GM21737 (cell line): ENCODE measurements around the gene CST1.
A peak's percentile ranks its signal among the peaks of the same experiment; 100 is the strongest.
"Not testable (repeated sequence)": the region's sequence is repeated elsewhere in the genome, so short reads cannot be mapped to it uniquely, and the experiment has no call there.

Source experiments
- ATAC-seq: cut with Tn5 transposase; IDR thresholded peaks from one replicate; pipeline ENCODE4 v1.9.1; 2021; ENCODE audit warnings: mild to moderate bottlenecking, moderate library complexity; ENCODE audit not compliant: unreplicated experiment

CST1 gene

GRCh38 chr20:23750786-23751185 is at the start of gene CST1:
Gene CST1 (minus strand): TSS chr20:23750935. CDS start chr20:23750866, 69 bp downstream.
- not testable (repeated sequence) for ATAC-seq

DNA sequence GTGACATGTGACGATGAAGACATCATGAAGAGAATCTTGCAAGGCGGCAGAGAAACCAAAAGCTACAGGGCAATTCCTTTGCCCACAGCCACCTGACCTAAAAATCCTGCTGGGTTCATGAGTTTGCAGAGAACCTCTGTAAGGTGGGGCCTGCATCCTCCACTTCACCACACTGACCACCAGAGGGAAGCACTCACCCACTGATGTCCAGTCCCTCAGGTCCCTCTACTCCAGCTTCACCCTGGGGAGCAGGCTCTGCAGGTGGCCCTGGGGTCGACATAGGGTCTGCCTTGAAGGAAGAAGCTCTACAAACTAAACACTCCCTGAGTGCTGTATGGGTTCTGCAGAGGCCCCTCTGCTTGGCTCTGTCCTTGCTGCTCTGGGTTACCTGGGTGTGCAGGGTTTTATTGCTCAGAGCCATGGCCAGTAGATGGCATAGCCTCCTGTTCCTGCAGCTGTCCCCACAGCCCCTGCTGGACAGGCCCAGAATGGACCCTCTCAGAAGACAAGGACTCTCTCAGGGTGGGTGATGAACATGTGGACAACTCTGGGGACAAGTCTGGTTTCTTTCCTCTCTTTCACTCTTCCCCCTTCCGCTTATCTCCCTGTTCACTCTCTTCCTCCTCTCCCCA is 48.6 kb upstream of the CST1 start:
- peak; percentile 67 for ATAC-seq

- no peak for ATAC-seq
These were observed 44.8 kb upstream of the CST1 start for GRCh38 chr20:23795526-23795925.

DNA sequence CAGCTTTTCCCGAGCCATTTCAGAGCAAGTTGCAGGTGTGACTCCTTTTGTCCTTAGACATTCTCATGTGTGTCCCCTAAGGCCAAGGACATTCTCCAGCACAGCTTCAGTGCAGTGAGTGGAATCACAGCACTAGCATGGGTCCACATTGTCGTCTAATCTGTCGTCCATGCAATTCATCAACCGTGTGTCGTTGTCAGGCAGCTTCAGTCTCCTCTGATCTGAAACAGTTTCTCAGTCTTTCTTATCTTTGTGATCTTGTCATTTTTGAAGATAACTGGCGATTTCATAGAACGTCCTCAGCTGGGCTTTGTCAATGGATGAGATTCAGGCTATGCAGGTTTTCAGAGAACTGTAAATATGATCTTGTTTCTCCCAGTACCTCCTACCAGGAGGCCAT is 44.1 kb upstream of the CST1 start:
- no peak for ATAC-seq

DNA sequence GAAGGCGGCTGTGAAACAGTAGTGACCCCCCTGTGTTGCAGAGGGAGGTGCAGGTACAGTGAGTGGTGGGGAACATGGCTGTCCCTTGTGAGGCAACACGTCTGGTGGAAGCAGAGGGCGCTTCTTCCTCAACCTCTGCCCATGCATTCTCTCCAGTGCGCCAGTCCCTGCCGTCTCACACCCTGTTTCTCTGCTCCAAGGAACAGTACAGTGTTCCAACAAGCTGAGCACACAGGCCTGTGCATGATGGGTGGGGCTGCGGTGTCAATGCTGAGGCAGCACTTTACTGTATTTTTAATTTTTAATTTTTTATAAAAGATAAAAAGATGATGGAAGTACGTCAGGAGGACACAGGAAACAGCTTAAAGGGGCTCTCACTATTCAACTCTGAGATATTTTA is 43.3 kb upstream of the CST1 start:
- no peak for ATAC-seq

DNA sequence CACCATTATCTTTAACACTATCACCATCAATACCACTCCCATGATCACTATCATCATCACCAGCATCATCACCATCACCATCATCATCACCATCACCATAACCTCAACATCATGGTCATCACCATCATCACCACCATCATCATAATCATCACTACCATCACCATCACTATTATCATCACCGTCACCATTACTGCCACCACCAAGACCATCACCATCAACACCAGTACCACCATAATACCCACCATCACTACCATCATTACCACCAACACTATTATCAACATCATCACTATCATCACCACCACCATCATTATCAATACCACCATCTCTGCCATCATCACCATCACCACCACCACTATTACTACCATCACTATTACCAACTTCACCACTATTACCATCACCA is 32.7 kb upstream of the CST1 start:
- no peak for ATAC-seq

DNA sequence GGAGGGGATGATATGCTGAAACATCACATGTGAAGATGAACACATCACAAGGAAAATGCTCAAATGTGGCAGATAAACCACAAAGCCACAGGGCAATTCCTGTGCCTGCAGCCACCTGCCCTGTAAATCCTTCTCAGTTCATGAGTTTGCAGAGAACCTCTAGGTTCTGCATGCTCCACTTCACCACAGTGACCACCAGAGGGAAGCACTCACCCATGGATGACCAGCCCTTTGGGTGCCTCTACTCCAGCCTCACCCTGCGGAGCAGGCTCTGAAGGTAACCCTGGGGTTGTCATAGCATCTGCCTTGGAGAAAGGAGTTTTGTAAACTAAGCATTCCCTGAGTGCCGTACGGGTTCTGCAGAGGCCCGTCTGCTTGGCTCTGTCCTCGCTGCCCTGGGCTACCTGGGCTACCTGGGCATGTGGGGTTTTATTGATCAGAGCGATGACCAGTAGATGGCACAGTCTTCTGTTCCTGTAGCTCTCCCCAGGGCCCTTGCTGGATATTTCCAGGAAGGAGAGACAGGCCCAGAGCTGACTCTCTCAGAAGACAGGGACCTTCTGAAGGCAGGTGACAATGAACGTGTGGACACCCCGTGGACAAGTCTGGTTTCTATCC is 31.7 kb upstream of the CST1 start:
- ATAC-seq = no peak

- ATAC-seq = not testable (repeated sequence)
These were observed 27.9 kb upstream of the CST1 start for GRCh38 chr20:23778676-23779075.

DNA sequence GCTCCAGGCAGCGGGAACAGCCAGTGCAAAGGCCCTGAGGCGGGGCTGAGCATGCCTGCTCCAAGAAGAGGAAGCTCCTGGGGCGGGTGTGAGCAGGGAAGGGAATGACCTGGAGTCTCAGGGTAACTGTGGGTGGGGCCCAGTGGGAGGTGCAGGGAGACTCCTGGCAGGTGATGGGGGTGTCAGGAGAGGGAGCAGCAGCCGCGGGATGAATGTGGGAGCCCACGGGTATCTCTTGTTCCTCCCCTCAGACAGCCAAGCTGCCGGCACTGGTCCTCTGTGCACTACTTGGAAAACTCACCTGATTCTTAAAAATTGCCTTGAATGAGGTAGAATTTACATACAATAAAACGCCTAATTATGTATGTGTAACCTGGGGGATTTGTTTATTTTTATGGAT is 26.6 kb upstream of the CST1 start:
- not testable (repeated sequence) for ATAC-seq

DNA sequence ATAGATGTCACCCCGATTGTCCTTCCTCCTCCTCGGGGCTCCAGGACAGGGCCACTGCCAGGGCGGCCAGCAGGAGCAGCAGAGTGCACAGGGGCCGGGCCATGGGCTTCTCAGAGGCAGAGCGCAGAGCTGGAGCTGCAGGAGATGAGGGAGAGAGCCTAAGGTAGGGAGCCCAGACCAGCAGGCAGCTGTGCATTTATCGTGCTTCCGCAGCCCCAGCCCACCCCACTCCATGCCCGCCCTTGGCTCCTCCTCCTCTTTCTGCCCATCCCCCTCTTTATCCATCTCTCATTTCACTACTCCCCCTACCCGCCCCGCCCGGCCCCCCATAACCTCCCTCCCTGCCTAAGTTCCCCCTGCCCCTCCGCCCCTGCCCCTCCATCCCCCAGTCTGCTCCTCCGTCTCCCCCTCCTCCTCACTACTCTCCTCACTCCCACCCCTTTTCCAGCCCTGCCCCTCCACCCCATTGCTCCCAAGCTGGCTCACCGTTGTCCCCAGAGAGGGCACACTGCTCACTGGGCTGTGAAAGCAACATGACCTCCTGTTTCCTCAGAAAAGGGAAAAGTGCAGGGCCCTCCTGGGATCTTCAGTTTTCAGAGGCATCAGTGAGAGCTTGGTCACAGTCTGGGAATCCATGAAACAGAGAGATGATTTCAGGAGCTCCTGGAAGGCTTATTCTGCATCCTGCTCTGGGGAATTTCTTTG is 25.5 kb upstream of the CST1 start:
- ATAC-seq = no peak

GRCh38 chr20:23774081-23774480 is 23.3 kb upstream of the CST1 start:
- ATAC-seq = no peak

DNA sequence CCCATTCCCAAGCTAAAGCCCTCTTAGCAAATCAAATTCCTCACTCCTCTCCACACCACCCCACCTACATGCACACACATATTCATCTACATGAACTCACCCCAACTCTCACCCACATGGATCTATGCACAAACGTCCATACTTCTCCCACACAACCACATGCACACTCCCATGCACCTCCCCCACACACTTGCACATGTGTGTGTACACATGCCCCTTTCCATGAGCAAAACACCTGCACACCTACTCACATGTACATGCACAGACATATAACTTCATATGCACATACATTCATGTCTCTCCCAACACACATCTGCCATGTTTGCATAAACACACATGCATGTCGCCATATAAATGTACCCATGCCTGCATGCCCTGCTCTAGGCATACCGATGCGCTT is 22.8 kb upstream of the CST1 start:
- no peak for ATAC-seq

- no peak for ATAC-seq
These were observed 22.4 kb upstream of the CST1 start for GRCh38 chr20:23773127-23773526.

DNA sequence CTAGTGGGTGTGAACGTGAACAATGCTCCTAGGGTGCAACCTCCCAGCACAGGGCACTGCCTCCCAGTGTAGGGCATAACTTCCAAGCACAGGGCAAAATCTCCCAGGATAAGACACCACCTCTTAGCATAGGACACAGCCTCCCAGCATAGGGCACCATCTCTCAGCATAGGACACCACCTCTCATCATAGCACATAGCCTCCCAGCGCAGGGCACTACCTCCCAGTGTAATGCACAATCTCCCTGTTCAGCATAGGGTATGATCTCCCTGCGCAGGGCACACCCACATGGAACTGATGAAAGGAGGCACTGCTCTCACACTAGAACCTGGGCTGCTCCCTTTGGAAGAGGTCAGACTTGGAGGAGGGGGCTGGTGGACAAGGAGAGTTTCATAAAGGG is 21.3 kb upstream of the CST1 start:
- no peak for ATAC-seq

GRCh38 chr20:23770384-23770783 is 19.6 kb upstream of the CST1 start:
- ATAC-seq = no peak

DNA sequence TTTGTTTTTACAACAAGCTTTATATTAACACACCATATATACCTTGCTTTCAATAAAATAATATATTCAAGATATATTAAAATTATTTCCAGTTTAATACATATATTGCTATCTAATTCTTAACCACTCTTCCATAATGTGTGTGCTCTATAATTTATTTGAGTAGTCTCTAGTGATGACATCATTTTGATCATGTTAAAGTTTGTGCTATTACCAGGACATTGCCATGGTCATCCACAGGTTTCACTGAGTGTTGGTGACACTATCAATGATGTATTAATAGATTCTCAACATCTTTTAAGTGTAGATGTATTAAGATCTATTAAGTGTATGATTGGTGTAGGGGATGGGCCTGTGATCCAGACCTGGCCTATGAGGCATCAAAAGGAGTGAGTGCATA is 17.8 kb upstream of the CST1 start:
- ATAC-seq = not testable (repeated sequence)

DNA sequence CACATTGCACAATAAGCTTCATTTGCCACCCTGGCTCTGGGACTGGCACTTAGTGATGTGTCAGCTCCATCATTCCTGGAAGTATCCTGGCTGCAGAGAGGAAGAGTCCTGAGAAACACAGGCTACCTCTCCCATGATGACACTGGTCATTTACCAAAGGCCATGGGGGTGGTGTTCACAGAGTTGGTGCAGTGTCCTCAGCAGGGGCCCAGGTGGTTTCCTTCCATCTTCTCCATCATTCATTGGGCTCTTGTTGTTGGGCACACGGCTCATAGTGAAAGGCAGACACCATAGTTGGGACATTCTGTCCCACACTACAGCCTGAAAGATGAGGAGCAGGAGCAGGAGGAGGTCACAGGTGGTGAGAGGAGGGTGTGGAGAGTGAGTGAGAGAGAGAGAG is 15.8 kb upstream of the CST1 start:
- no peak for ATAC-seq

DNA sequence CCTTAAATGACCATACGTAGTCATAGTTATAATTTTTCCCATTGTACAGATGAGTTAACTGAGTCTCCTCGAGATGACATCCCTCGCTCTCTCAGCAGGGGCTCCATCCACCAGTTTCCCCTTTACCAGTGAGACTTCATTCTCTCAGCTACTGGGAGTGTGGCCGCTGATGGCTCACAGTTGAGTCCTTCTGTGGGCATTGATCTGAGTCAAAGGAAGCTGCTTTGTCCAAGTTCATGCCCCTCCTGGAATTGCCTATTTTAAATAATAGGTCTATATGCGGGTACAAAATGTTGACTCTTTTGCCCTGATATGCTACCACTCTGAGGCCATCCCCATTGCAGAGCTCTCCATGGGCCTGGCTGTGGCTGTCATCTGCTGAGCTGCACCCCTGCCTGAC is 14.8 kb upstream of the CST1 start:
- no peak for ATAC-seq

DNA sequence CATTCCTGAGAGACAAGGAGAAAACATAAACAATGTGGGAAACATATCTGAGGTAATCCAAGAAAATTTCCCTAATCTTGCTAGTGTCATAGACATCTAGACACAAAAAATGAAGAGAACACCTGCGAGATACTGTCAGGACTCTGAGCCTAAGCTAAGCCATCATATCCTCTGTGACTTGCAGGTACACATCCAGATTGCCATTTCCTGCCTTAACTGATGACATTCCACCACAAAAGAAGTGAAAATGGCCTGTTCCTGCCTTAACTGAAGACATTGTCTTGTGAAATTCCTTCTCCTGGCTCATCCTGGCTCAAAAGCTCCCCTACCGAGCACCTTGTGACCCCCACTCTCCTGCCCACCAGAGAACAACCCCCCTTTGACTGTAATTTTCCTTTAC is 13.9 kb upstream of the CST1 start:
- ATAC-seq = not testable (repeated sequence)

DNA sequence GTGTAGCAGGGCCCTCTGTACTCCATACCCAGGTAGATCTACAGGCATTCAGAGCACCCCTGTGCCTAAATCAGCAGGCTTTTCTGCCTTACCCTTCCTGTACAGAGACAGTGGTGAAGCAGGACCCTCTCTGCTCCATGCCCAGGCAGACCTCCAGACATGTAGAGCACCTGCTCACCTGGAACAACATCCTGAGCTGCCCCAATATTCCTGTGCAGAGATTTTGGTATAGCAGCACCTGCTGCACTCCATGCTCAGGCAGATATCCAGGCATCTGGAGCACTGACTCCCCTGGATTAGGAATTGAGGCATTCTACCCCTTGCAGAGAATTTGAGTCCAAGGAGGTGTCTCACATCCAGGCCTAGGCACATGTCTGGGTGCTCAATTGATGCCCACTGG is 12.6 kb upstream of the CST1 start:
- no peak for ATAC-seq

DNA sequence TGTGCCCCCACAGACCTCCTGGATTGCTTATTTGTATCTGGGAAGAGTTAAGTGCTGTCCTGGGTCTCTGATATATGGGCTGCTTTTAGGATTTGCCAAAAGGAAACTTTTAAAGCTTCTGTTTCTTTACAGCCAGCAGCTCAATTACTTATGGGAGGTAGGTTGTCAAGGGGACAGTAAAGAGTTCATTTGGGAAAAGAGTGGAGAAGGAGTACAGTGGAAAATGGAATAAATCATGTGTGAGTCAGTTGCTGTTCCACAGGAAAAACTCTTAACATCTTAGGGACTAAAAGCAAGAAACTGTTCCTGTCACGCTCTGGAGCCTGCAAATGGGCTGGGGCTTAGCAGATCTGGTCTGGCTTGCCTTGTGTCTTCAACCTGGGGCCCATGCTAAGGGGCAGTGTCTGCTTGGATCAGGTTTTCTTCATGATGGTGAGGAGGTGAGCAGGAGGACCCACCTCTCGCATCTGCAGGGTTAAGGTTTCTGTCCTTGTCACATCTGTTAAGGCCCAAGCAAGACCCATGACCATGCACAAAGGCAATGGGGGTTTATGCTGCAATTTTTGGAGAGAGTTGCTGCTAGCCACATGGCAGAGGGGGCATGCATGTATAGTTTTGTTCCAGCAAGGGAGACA is 8.7 kb upstream of the CST1 start:
- ATAC-seq = no peak

DNA sequence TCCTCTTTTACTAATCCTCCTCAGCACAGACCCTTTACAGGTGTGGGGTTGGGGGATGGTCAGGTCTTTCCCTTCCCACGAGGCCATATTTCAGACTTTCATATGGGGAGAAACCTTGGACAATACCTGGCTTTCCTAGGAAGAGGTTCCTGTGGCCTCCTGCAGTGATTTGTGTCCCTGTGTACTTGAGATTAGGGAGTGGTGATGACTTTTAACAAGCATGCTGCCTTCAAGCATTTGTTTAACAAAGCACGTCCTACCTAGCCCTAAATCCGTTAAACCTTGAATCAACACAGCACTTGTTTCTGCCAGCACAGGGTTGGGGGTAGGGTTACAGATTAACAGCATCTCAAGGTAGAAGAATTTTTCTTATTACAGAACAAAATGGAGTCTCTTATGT is 6.1 kb upstream of the CST1 start:
- ATAC-seq = not testable (repeated sequence)
